ENCODE data around the gene SETBP1. TPM values are rescaled to one million over a fixed set of nuclear protein-coding genes. Genes with fewer than 3 reads are reported as not detected.

SETBP1 gene
- total and polyA plus RNA-seq, 2 of the 13 experiments (the other 11 are each of a cell fraction or from before 2014, with no cell fraction given) = 0.18 to 0.65 TPM

DNA sequence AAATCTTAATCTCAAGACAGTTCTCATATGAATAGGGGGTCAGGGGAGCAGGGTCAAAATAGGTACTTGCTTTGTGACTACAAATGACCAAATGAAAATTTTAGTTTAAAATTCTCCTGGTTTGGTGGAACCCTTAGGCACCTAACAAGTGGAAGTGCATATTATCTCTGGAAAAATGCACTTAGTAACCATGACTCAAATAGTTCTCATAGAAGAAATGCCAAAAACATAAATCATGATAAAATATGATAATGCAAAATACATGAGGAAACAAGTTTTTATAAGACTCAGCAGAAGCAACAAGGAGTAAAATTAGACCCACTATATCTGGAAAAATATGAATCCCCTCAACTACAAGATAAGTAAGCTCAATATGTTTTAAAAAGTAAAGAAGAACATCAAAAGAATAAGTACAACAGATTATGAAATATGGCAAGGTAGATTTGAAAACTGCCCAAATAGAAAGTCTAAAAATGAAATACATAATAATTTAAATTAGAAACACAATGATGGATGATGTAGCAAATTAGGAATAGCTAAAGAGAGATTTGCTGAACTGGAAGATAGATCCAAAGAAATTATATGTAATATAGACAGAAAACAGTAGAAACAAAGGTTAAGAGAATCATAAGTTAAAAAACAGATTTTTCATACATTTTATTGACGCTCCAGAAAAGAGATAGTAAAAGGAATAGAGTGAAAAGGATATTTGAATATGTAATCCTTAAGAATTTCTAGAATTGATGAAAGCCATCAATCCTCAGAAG lies 308.3 kb downstream of the SETBP1 start (continued):
- TF ChIP-seq, protein P1, sequence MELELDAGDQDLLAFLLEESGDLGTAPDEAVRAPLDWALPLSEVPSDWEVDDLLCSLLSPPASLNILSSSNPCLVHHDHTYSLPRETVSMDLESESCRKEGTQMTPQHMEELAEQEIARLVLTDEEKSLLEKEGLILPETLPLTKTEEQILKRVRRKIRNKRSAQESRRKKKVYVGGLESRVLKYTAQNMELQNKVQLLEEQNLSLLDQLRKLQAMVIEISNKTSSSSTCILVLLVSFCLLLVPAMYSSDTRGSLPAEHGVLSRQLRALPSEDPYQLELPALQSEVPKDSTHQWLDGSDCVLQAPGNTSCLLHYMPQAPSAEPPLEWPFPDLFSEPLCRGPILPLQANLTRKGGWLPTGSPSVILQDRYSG (CRISPR knock-in tag; IDR thresholded peaks at IDR 0.05) = no peak
- TF ChIP-seq, protein P2, sequence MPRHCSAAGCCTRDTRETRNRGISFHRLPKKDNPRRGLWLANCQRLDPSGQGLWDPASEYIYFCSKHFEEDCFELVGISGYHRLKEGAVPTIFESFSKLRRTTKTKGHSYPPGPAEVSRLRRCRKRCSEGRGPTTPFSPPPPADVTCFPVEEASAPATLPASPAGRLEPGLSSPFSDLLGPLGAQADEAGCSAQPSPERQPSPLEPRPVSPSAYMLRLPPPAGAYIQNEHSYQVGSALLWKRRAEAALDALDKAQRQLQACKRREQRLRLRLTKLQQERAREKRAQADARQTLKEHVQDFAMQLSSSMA (CRISPR knock-in tag; IDR thresholded peaks at IDR 0.05) = no peak
- TF ChIP-seq, protein P3, sequence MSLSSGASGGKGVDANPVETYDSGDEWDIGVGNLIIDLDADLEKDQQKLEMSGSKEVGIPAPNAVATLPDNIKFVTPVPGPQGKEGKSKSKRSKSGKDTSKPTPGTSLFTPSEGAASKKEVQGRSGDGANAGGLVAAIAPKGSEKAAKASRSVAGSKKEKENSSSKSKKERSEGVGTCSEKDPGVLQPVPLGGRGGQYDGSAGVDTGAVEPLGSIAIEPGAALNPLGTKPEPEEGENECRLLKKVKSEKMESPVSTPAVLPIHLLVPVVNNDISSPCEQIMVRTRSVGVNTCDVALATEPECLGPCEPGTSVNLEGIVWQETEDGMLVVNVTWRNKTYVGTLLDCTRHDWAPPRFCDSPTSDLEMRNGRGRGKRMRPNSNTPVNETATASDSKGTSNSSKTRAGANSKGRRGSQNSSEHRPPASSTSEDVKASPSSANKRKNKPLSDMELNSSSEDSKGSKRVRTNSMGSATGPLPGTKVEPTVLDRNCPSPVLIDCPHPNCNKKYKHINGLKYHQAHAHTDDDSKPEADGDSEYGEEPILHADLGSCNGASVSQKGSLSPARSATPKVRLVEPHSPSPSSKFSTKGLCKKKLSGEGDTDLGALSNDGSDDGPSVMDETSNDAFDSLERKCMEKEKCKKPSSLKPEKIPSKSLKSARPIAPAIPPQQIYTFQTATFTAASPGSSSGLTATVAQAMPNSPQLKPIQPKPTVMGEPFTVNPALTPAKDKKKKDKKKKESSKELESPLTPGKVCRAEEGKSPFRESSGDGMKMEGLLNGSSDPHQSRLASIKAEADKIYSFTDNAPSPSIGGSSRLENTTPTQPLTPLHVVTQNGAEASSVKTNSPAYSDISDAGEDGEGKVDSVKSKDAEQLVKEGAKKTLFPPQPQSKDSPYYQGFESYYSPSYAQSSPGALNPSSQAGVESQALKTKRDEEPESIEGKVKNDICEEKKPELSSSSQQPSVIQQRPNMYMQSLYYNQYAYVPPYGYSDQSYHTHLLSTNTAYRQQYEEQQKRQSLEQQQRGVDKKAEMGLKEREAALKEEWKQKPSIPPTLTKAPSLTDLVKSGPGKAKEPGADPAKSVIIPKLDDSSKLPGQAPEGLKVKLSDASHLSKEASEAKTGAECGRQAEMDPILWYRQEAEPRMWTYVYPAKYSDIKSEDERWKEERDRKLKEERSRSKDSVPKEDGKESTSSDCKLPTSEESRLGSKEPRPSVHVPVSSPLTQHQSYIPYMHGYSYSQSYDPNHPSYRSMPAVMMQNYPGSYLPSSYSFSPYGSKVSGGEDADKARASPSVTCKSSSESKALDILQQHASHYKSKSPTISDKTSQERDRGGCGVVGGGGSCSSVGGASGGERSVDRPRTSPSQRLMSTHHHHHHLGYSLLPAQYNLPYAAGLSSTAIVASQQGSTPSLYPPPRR (CRISPR knock-in tag; IDR thresholded peaks at IDR 0.05; ENCODE audit: borderline replicate concordance) = no peak
- no peak for TF ChIP-seq IRF2 (CRISPR knock-in tag; IDR thresholded peaks at IDR 0.05)

DNA sequence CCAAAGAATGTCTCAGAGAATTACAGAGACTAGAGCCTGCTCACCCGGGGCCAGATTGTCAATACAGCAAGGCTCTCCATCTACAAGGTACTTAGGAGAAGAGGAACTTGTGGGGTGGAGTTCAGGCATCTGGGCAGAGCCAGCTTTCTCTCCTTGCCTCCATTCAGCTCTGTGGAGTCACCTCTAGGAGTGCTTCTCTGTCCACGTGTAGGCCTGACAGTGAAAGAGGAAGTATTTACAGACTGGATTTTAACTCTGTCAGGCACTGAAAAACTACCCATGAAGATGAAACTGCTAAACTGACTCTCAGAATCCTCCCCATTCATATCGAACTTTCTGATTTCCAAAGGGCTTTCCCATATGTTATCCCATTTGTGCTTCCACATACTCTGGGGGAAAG lies 315.6 kb downstream of the SETBP1 start:
- ChIA-PET CTCF (ENCODE audit: low intra/inter-chr PET ratio, low total read pairs) (no interaction called here), POLR2A (no interaction called here)
- FAIRE-seq (no peak), ATAC-seq (no peak), DNase-seq (ENCODE audit: low spot score) (no peak)
- in situ Hi-C loops (cut with HindIII; ENCODE audit: extremely low pct_ligation_motif_present, low pct_unique_long_range_greater_than_20kb) (no loop called here), intact Hi-C loops (cut with micrococcal nuclease; ENCODE audit: unreplicated experiment) (no loop called here)
- Histone ChIP-seq H3K9me3 (ENCODE audit: low read length) (no peaks in the 10 kb centered on the region), H3K27ac (ENCODE audit: extremely low read length, insufficient read depth, low read length) (no peak overlapping the region), H3K9ac (ENCODE audit: insufficient read depth, low read depth, low read length) (no peak overlapping the region), H4K20me1 (ENCODE audit: insufficient read depth, low read length) (no peaks in the 10 kb centered on the region), H3K27me3 (ENCODE audit: control insufficient read depth in 1 of 2, insufficient read depth in 2 of 2, low read length in 2 of 2) (no peaks in the 10 kb centered on the region), H3K79me2 (ENCODE audit: insufficient read depth, low read length) (no peaks in the 10 kb centered on the region), H3K4me3 (replicated peaks in 1 of 3; ENCODE audit: insufficient read depth in 1 of 3, low read depth in 2 of 3, low read length in 3 of 3) (no peak overlapping the region), H3K36me3 (replicated peaks in 1 of 2; ENCODE audit: control insufficient read depth in 1 of 2, insufficient read depth in 2 of 2, low read length in 2 of 2) (no peaks in the 10 kb centered on the region), H2AFZ (ENCODE audit: low read length) (no peak overlapping the region), H3K4me2 (ENCODE audit: low read depth, low read length) (no peak overlapping the region), H3K4me1 (ENCODE audit: insufficient read depth, low read length) (no peaks in the 10 kb centered on the region)
- WGBS (ENCODE audit: low lambda C conversion rate) = 20% methylated on average over 3 of the region's 3 CpGs
- BruUV-seq (replicated peaks) = no TSS peak
- TF ChIP-seq SUZ12 (IDR thresholded peaks at IDR 0.05; ENCODE audit: low read depth, low read length) = no peak
- TF ChIP-seq RBFOX2 (IDR thresholded peaks at IDR 0.05; ENCODE audit: low read depth, low read length) = no peak
- no peak for TF ChIP-seq ZNF329 (CRISPR knock-in tag; IDR thresholded peaks at IDR 0.05; ENCODE audit: low read depth)
- no peak for TF ChIP-seq ZNF790 (CRISPR knock-in tag; IDR thresholded peaks at IDR 0.05; ENCODE audit: borderline replicate concordance)
- TF ChIP-seq ZNF460 (CRISPR knock-in tag; IDR thresholded peaks at IDR 0.05; ENCODE audit: borderline replicate concordance) = no peak
- no peak for TF ChIP-seq ZFP90 (CRISPR knock-in tag; IDR thresholded peaks at IDR 0.05; ENCODE audit: borderline replicate concordance)
- no peak for TF ChIP-seq ZFP82 (CRISPR knock-in tag; IDR thresholded peaks at IDR 0.05; ENCODE audit: borderline replicate concordance)
- TF ChIP-seq HMGA1 (CRISPR knock-in tag; conservative IDR thresholded peaks at IDR 0.05) = no peak
- TF ChIP-seq, protein P4, sequence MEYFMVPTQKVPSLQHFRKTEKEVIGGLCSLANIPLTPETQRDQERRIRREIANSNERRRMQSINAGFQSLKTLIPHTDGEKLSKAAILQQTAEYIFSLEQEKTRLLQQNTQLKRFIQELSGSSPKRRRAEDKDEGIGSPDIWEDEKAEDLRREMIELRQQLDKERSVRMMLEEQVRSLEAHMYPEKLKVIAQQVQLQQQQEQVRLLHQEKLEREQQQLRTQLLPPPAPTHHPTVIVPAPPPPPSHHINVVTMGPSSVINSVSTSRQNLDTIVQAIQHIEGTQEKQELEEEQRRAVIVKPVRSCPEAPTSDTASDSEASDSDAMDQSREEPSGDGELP (IDR thresholded peaks at IDR 0.05; ENCODE audit: borderline replicate concordance, low read depth) = no peak
